WTC11 (cell line): ENCODE results near the gene RNF167. TPM values are rescaled to one million over a fixed set of nuclear protein-coding genes. Genes with fewer than 3 reads are reported as not detected.

ENCODE experiments used
- ATAC-seq: fragments of 200-7000 bp; cut with Tn5 transposase; 2 replicates; pipeline ENCODE4 v1.10.0; 2021; ENCODE audit warnings: mild to moderate bottlenecking, moderate library complexity
- CTCF ChIA-PET: fragments of 300-600 bp; sonication (Branson Sonifier 250); formaldehyde crosslinking; loops from one replicate; lab custom pipeline; 2021; ENCODE audit warnings: antibody characterized with exemption; lab: Charles Lee
- POLR2A ChIA-PET: fragments of 350-600 bp; sonication (Branson Sonifier 250); formaldehyde crosslinking; loops from one replicate; lab custom pipeline; 2021; ENCODE audit warnings: antibody characterized with exemption; lab: Charles Lee
- DNase-seq: peaks from one replicate; pipeline ENCODE4 v3.0.0; 2021; ENCODE audit warnings: low spot score
- H3K27ac Mint-ChIP-seq: 2 replicates; pipeline ENCODE4 v1.8.0; 2021; ENCODE audit warnings: mixed read lengths
- H3K27me3 Mint-ChIP-seq: 2 replicates; pipeline ENCODE4 v1.8.0; 2021; ENCODE audit warnings: low read depth, mild to moderate bottlenecking, moderate library complexity, mixed read lengths
- H3K36me3 Mint-ChIP-seq: 2 replicates; pipeline ENCODE4 v1.8.0; 2021; ENCODE audit warnings: mixed read lengths
- H3K4me1 Mint-ChIP-seq: 2 replicates; pipeline ENCODE4 v1.8.0; 2022; ENCODE audit warnings: mixed read lengths
- H3K4me3 Mint-ChIP-seq: 2 replicates; pipeline ENCODE4 v1.8.0; 2021; ENCODE audit warnings: mild to moderate bottlenecking, moderate library complexity, mixed read lengths
- H3K9me3 Mint-ChIP-seq: 2 replicates; pipeline ENCODE4 v1.8.0; 2021; ENCODE audit warnings: mixed read lengths
- AR ChIP-seq: fragments of 250-450 bp; sonication (Bioruptor Pico); IDR thresholded peaks from 2 replicates; pipeline ENCODE4 v1.9.0; 2021; ENCODE audit warnings: mild to moderate bottlenecking
- ATF2 ChIP-seq: sonication (generic); formaldehyde crosslinking; IDR thresholded peaks from 2 replicates; pipeline ENCODE4 v1.8.1; 2022; ENCODE audit warnings: low read depth, missing genetic modification reagents, borderline replicate concordance
- CBFB ChIP-seq: sonication (generic); formaldehyde crosslinking; IDR thresholded peaks from 2 replicates; pipeline ENCODE4 v1.8.1; 2022; ENCODE audit warnings: mild to moderate bottlenecking, low read depth, missing genetic modification reagents
- CREM ChIP-seq: sonication (generic); formaldehyde crosslinking; IDR thresholded peaks from 2 replicates; pipeline ENCODE4 v1.8.1; 2022; ENCODE audit warnings: mild to moderate bottlenecking, missing genetic modification reagents, moderate library complexity
- E2F5 ChIP-seq: sonication (generic); formaldehyde crosslinking; IDR thresholded peaks from 2 replicates; pipeline ENCODE4 v1.8.1; 2022; ENCODE audit warnings: mild to moderate bottlenecking, moderate library complexity, missing genetic modification reagents
- ESRRA ChIP-seq: sonication (generic); formaldehyde crosslinking; IDR thresholded peaks from 2 replicates; pipeline ENCODE4 v1.8.1; 2022; ENCODE audit warnings: mild to moderate bottlenecking, missing genetic modification reagents, borderline replicate concordance
- FOXK1 ChIP-seq: sonication (generic); formaldehyde crosslinking; IDR thresholded peaks from 2 replicates; pipeline ENCODE4 v1.8.0; 2022; ENCODE audit warnings: mild to moderate bottlenecking, moderate library complexity, missing genetic modification reagents
- FOXP1 ChIP-seq: sonication (generic); formaldehyde crosslinking; IDR thresholded peaks from 2 replicates; pipeline ENCODE4 v1.8.0; 2022; ENCODE audit warnings: missing genetic modification reagents, mild to moderate bottlenecking, moderate library complexity, borderline replicate concordance
- GRHL2 ChIP-seq: fragments of 250-450 bp; sonication (Bioruptor Pico); IDR thresholded peaks from 2 replicates; pipeline ENCODE4 v1.8.0; 2022; ENCODE audit warnings: mild to moderate bottlenecking, moderate library complexity; ENCODE audit not compliant: insufficient replicate concordance, severe bottlenecking
- JUN ChIP-seq: sonication (generic); formaldehyde crosslinking; IDR thresholded peaks from 2 replicates; pipeline ENCODE4 v1.8.0; 2023; ENCODE audit warnings: mild to moderate bottlenecking, missing genetic modification reagents
- KAT7 ChIP-seq: sonication (generic); formaldehyde crosslinking; IDR thresholded peaks from 2 replicates; pipeline ENCODE4 v1.8.1; 2023; ENCODE audit warnings: missing genetic modification reagents, mild to moderate bottlenecking, borderline replicate concordance
- NFE2L1 ChIP-seq: sonication (generic); formaldehyde crosslinking; IDR thresholded peaks from 2 replicates; pipeline ENCODE4 v1.8.1; 2023; ENCODE audit warnings: missing genetic modification reagents
- NFYB ChIP-seq: sonication (generic); formaldehyde crosslinking; conservative IDR thresholded peaks from 2 replicates; pipeline ENCODE4 v1.8.0; 2022; ENCODE audit warnings: low read depth, missing genetic modification reagents
- PREB ChIP-seq: sonication (generic); formaldehyde crosslinking; IDR thresholded peaks from 2 replicates; pipeline ENCODE4 v1.8.1; 2022; ENCODE audit warnings: mild to moderate bottlenecking, missing genetic modification reagents, moderate library complexity, borderline replicate concordance
- RORB ChIP-seq: fragments of 250-450 bp; sonication (Bioruptor Pico); IDR thresholded peaks from 2 replicates; pipeline ENCODE4 v1.9.0; 2021; ENCODE audit warnings: mild to moderate bottlenecking
- SMAD3 ChIP-seq: sonication (generic); formaldehyde crosslinking; IDR thresholded peaks from 2 replicates; pipeline ENCODE4 v1.8.0; 2022; ENCODE audit warnings: missing genetic modification reagents, mild to moderate bottlenecking, borderline replicate concordance
- SP1 ChIP-seq: sonication (generic); formaldehyde crosslinking; conservative IDR thresholded peaks from 2 replicates; pipeline ENCODE4 v1.8.1; 2022; ENCODE audit warnings: missing genetic modification reagents
- ZBTB43 ChIP-seq: sonication (generic); formaldehyde crosslinking; IDR thresholded peaks from 2 replicates; pipeline ENCODE4 v1.8.1; 2023; ENCODE audit warnings: mild to moderate bottlenecking, missing genetic modification reagents
- ZNF232 ChIP-seq: sonication (generic); formaldehyde crosslinking; IDR thresholded peaks from 2 replicates; pipeline ENCODE4 v1.8.0; 2022; ENCODE audit warnings: mild to moderate bottlenecking, missing genetic modification reagents
- ZNF416 ChIP-seq: fragments of 250-450 bp; sonication (Bioruptor Pico); IDR thresholded peaks from 2 replicates; pipeline ENCODE4 v1.9.0; 2021; ENCODE audit warnings: mild to moderate bottlenecking, inconsistent platforms
- ZNF532 ChIP-seq: fragments of 250-450 bp; sonication (Bioruptor Pico); IDR thresholded peaks from 2 replicates; pipeline ENCODE4 v1.9.0; 2021; ENCODE audit warnings: mild to moderate bottlenecking, borderline replicate concordance
- ZSCAN18 ChIP-seq: fragments of 250-450 bp; sonication (Bioruptor Pico); IDR thresholded peaks from 2 replicates; pipeline ENCODE4 v2.1.2; 2022; ENCODE audit warnings: mild to moderate bottlenecking, moderate library complexity
- total RNA-seq: library from RNA; stranded (reverse); gene quantifications from 3 replicates; pipeline ENCODE4 v1.2.3, GENCODE V29; 2021

RNF167 gene
- total RNA-seq, 1 experiment from 2014 or later: 143 TPM

GRCh38 chr17:4948166-4948930 lies 8.3 kb downstream of the RNF167 start, which contains the start of gene PFN1:
Gene PFN1, minus strand, starts transcription at chr17:4948530. Its CDS starts 136 bp downstream, at chr17:4948394.
- H3K4me1 Mint-ChIP-seq: peaks cover 43% of the 10 kb centered on the region
- CTCF ChIA-PET: interaction anchor here (0.5 to 5.4 kb wide), 5 partner anchors 9 to 160 kb away, joined by 3 to 27 read pairs (median 4); partner anchors contain the start of genes RNF167 and SLC25A11
- DNase-seq (peak; percentile 85), ATAC-seq (peak; percentile 19)
- peak within 1 kb of the TSS; percentile 91 for H3K4me3 Mint-ChIP-seq
- H3K27me3 Mint-ChIP-seq: no peaks in the 10 kb centered on the region
- H3K36me3 Mint-ChIP-seq: peaks cover 27% of the 10 kb centered on the region
- H3K27ac Mint-ChIP-seq: peak within 1 kb of the TSS; percentile 100
- no peaks in the 10 kb centered on the region for H3K9me3 Mint-ChIP-seq
- POLR2A ChIA-PET: interaction anchor here (0.8 to 3.5 kb wide), 4 partner anchors 8 to 39 kb away, joined by 3 to 45 read pairs (median 12); partner anchors contain the start of genes RNF167, SLC25A11 and SPAG7
- 0 out of 2 replicates have a peak, but pooled peaks have one; percentile 44 for TF ChIP-seq SMAD3 (CRISPR knock-in tag)
- 0 out of 2 replicates have a peak, but pooled peaks have one; percentile 26 for TF ChIP-seq PREB (CRISPR knock-in tag)
- TF ChIP-seq ZNF416 (CRISPR knock-in tag): 0 out of 2 replicates have a peak, but pooled peaks have one; percentile 67
- TF ChIP-seq CBFB: no peak
- TF ChIP-seq ESRRA: peak; percentile 79; the same call in 1 of the 2 replicates
- peak; percentile 41 for TF ChIP-seq FOXP1
- peak; percentile 71; the same call in 1 of the 2 replicates for TF ChIP-seq CREM (CRISPR knock-in tag)
- TF ChIP-seq ZSCAN18: no peak
- no peak for TF ChIP-seq AR (CRISPR knock-in tag)
- no peak for TF ChIP-seq ZNF532
- TF ChIP-seq FOXK1 (CRISPR knock-in tag): 0 out of 2 replicates have a peak, but pooled peaks have one; percentile 48
- TF ChIP-seq NFYB (CRISPR knock-in tag): no peak; the same call in 1 of the 2 replicates
- TF ChIP-seq ZNF232 (CRISPR knock-in tag): 0 out of 2 replicates have a peak, but pooled peaks have one; percentile 66
- TF ChIP-seq SP1 (CRISPR knock-in tag): peak; percentile 63; the same call in 1 of the 2 replicates
- TF ChIP-seq KAT7 (CRISPR knock-in tag): peak; percentile 94
- TF ChIP-seq ZBTB43: peak; percentile 79
- no peak for TF ChIP-seq ATF2 (CRISPR knock-in tag)
- TF ChIP-seq RORB (CRISPR knock-in tag): no peak
- peak; percentile 42 for TF ChIP-seq JUN
- TF ChIP-seq GRHL2 (CRISPR knock-in tag): no peak
- peak; percentile 80; the same call in 1 of the 2 replicates for TF ChIP-seq NFE2L1
- peak; percentile 72; the same call in 1 of the 2 replicates for TF ChIP-seq E2F5
